Endodermal cell (in vitro differentiated cells): ENCODE data around the gene RETSAT. TPM values are rescaled to one million over a fixed set of nuclear protein-coding genes. Genes with fewer than 3 reads are reported as not detected.
A peak's percentile ranks its signal among the peaks of the same experiment; 100 is the strongest.

ENCODE experiments used
- DNase-seq: peaks from one replicate; pipeline ENCODE4 v3.0.0-alpha.2; 2017
- H3K27ac ChIP-seq: 2 replicates; pipeline ENCODE4 v1.5.1; 2013; ENCODE audit warnings: mild to moderate bottlenecking, low read depth, low read length, moderate library complexity
- H3K27me3 ChIP-seq: 2 replicates; pipeline ENCODE4 v1.6.1; 2013; ENCODE audit warnings: mild to moderate bottlenecking, low read length, moderate library complexity; ENCODE audit not compliant: insufficient read depth, control insufficient read depth, poor library complexity, severe bottlenecking
- H3K36me3 ChIP-seq: 2 replicates; pipeline ENCODE4 v1.7.0; 2013; ENCODE audit warnings: mild to moderate bottlenecking, low read length, moderate library complexity; ENCODE audit not compliant: control insufficient read depth, insufficient read depth
- H3K4me1 ChIP-seq: one replicate; pipeline ENCODE4 v1.7.0; 2013; ENCODE audit warnings: low read length; ENCODE audit not compliant: control insufficient read depth, insufficient read depth
- H3K4me3 ChIP-seq: 2 replicates; pipeline ENCODE4 v1.5.1; 2013; ENCODE audit warnings: mild to moderate bottlenecking, low read length, moderate library complexity
- H3K9ac ChIP-seq: 2 replicates; pipeline ENCODE4 v1.6.1; 2013; ENCODE audit warnings: mild to moderate bottlenecking, low read length, moderate library complexity; ENCODE audit not compliant: poor library complexity, severe bottlenecking; ENCODE audit errors: extremely low read depth
- H3K9me3 ChIP-seq: 2 replicates; pipeline ENCODE4 v1.6.1; 2013; ENCODE audit warnings: mild to moderate bottlenecking, low read length, moderate library complexity; ENCODE audit not compliant: control insufficient read depth
- H3K27ac Mint-ChIP-seq: 2 replicates; pipeline ENCODE4 v1.8.0; 2020; ENCODE audit warnings: mixed read lengths
- H3K27me3 Mint-ChIP-seq: 2 replicates; pipeline ENCODE4 v1.8.0; 2021; ENCODE audit warnings: mild to moderate bottlenecking, mixed read lengths; ENCODE audit not compliant: insufficient read depth
- H3K36me3 Mint-ChIP-seq: 2 replicates; pipeline ENCODE4 v1.8.0; 2020; ENCODE audit warnings: low read depth, mixed read lengths
- H3K4me1 Mint-ChIP-seq: 2 replicates; pipeline ENCODE4 v1.8.0; 2020; ENCODE audit warnings: mixed read lengths
- H3K4me3 Mint-ChIP-seq: 2 replicates; pipeline ENCODE4 v1.8.0; 2020; ENCODE audit warnings: mild to moderate bottlenecking, moderate library complexity, mixed read lengths
- H3K9me3 Mint-ChIP-seq: 2 replicates; pipeline ENCODE4 v1.8.0; 2020; ENCODE audit warnings: mild to moderate bottlenecking, mixed read lengths
- WGBS, 2 experiments: methylation state at CpG; one replicate each; pipeline versions ENCODE4 v1.1.5 to v1.1.7; 2013; ENCODE audit warnings: missing lambda C conversion rate in 2 of 2, mixed read lengths in 1 of 2; ENCODE audit not compliant: insufficient coverage in 1 of 2, insufficient read length in 1 of 2; 5-methylcytosine and 5-hydroxymethylcytosine counted together
- total RNA-seq, 2 donors: library from RNA; stranded (reverse); fragmentation: NEBNext Ultra II Directional in 1 of 2; extraction: Animal tissue kit (Norgen Biotek cat#: 25700) in 1 of 2; gene quantifications; 2 replicates in 1 of 2; 3 replicates in 1 of 2; pipeline ENCODE4 v1.2.1, GENCODE V29; 2021
- TF ChIP-seq, protein P1 (sequence below): fragments of 200-600 bp; sonication (generic); conservative IDR thresholded peaks from 2 replicates; pipeline ENCODE4 v1.5.0; 2021; ENCODE audit warnings: antibody characterized with exemption, mild to moderate bottlenecking

The RETSAT gene
- total RNA-seq, 2 donors from 2014 or later: 12.7 to 19.7 TPM

GRCh38 chr2:85342156-85342555, 12.2 kb downstream of the RETSAT start:
- H3K36me3 ChIP-seq: peaks cover 3% of the 10 kb centered on the region
- TF ChIP-seq, protein P1, sequence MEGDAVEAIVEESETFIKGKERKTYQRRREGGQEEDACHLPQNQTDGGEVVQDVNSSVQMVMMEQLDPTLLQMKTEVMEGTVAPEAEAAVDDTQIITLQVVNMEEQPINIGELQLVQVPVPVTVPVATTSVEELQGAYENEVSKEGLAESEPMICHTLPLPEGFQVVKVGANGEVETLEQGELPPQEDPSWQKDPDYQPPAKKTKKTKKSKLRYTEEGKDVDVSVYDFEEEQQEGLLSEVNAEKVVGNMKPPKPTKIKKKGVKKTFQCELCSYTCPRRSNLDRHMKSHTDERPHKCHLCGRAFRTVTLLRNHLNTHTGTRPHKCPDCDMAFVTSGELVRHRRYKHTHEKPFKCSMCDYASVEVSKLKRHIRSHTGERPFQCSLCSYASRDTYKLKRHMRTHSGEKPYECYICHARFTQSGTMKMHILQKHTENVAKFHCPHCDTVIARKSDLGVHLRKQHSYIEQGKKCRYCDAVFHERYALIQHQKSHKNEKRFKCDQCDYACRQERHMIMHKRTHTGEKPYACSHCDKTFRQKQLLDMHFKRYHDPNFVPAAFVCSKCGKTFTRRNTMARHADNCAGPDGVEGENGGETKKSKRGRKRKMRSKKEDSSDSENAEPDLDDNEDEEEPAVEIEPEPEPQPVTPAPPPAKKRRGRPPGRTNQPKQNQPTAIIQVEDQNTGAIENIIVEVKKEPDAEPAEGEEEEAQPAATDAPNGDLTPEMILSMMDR: no peak
- peaks cover 2% of the 10 kb centered on the region for H3K4me1 Mint-ChIP-seq
- H3K9me3 ChIP-seq: no peaks in the 10 kb centered on the region
- peak; percentile 61 for DNase-seq
- H3K9me3 Mint-ChIP-seq: no peaks in the 10 kb centered on the region
- no peak overlapping the region for H3K27ac Mint-ChIP-seq
- no peak overlapping the region for H3K27ac ChIP-seq
- H3K4me1 ChIP-seq: no peaks in the 10 kb centered on the region
- no peak overlapping the region for H3K9ac ChIP-seq
- H3K4me3 Mint-ChIP-seq: no peak overlapping the region
- H3K27me3 ChIP-seq: no peaks in the 10 kb centered on the region
- H3K4me3 ChIP-seq: no peak overlapping the region
- H3K36me3 Mint-ChIP-seq: peaks cover 20% of the 10 kb centered on the region
- no peaks in the 10 kb centered on the region for H3K27me3 Mint-ChIP-seq
- 67 to 92% methylated on average over 2 to 3 of the region's 3 CpGs for WGBS, 2 experiments

DNA sequence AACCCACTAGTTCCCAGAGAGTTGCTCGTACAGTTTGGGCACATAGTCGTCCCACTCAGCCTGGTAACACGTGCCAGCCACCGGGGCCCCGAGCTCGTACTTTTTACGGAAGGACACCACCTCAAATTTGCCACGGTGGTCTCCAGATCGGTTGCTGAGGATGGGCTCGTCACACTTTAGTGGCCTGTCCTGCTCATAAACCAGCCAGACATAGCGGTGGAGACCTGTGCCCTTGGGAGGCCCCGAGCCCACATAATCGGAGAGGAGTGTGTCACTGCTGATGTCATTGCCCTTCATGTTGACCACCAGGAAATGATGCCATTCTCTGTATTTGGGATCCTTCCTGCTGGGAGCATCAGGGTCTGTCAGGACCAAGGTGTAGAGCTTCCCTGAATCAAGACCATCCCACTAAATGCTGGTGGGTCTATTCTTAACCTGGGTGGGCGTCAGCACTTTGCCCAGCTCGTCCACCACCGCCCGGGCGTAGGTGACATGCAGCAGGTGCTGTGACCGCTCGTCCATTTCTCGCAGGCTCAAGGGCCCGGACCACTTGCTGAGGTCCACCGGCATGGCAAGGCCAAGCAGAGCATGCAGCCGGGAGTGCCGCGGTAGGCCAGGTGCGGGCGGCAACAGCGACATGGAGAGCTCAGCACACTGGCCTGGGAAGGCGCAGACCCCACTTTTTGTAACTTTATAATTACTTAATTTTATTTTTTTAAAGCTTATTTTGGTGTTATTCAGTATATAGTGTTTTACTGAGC, 12.9 kb downstream of the RETSAT start:
- Histone ChIP-seq H3K4me3 (no peak overlapping the region), H3K4me1 (no peaks in the 10 kb centered on the region), H3K36me3 (peaks cover 3% of the 10 kb centered on the region), H3K9ac (no peak overlapping the region), H3K9me3 (no peaks in the 10 kb centered on the region), H3K27me3 (no peaks in the 10 kb centered on the region), H3K27ac (no peak overlapping the region)
- no peaks in the 10 kb centered on the region for H3K9me3 Mint-ChIP-seq
- TF ChIP-seq, protein P1: no peak
- WGBS, 2 experiments: 95 to 98% methylated on average over 16 to 30 of the region's 30 CpGs
- H3K4me1 Mint-ChIP-seq: peaks cover 2% of the 10 kb centered on the region
- no peak for DNase-seq
- H3K27me3 Mint-ChIP-seq: no peaks in the 10 kb centered on the region
- H3K4me3 Mint-ChIP-seq: no peak overlapping the region
- peaks cover 14% of the 10 kb centered on the region for H3K36me3 Mint-ChIP-seq
- H3K27ac Mint-ChIP-seq: no peak overlapping the region

GRCh38 chr2:85340034-85340892, 14.1 kb downstream of the RETSAT start:
- no peak overlapping the region for H3K27ac ChIP-seq
- H3K27me3 ChIP-seq: no peaks in the 10 kb centered on the region
- no peak overlapping the region for H3K9ac ChIP-seq
- TF ChIP-seq, protein P1: no peak
- no peaks in the 10 kb centered on the region for H3K27me3 Mint-ChIP-seq
- no peaks in the 10 kb centered on the region for H3K36me3 ChIP-seq
- H3K4me1 ChIP-seq: no peaks in the 10 kb centered on the region
- no peak overlapping the region for H3K27ac Mint-ChIP-seq
- DNase-seq: no peak
- 85 to 86% methylated on average over 8 to 13 of the region's 13 CpGs for WGBS, 2 experiments
- peaks cover 14% of the 10 kb centered on the region for H3K36me3 Mint-ChIP-seq
- no peaks in the 10 kb centered on the region for H3K9me3 Mint-ChIP-seq
- peaks cover 2% of the 10 kb centered on the region for H3K4me1 Mint-ChIP-seq
- no peak overlapping the region for H3K4me3 Mint-ChIP-seq
- H3K4me3 ChIP-seq: no peak overlapping the region
- no peaks in the 10 kb centered on the region for H3K9me3 ChIP-seq
